PC-9 (cell line): Measurements from ENCODE around the gene HPSE. TPM values are rescaled to one million over a fixed set of nuclear protein-coding genes. Genes with fewer than 3 reads are reported as not detected.

Source experiments
- BruUV-seq: library from RNA; stranded (reverse); fragments of 400-500 nt; replicated peaks from 2 replicates; lab custom pipeline; 2021; lab: Mats Ljungman, UMichigan
- CTCF ChIA-PET: fragments of 300-600 bp; sonication (Branson Sonifier 250); formaldehyde crosslinking; loops from one replicate; lab custom pipeline; 2022; ENCODE audit warnings: antibody characterized with exemption; lab: Charles Lee
- POLR2A ChIA-PET: fragments of 300-600 bp; sonication (Branson Sonifier 250); formaldehyde crosslinking; loops from one replicate; lab custom pipeline; 2022; ENCODE audit warnings: antibody characterized with exemption; ENCODE audit not compliant: unreplicated experiment; lab: Charles Lee
- DNase-seq, 2 experiments: peaks; one replicate each; pipeline versions ENCODE4 v3.0.0 to v3.0.0-alpha.2; 2015 to 2022; ENCODE audit warnings: mixed read lengths in 1 of 2
- H2AFZ ChIP-seq: fragments of 200-600 bp; sonication (generic); 2 replicates; pipeline ENCODE4 v1.8.1; 2017; ENCODE audit warnings: antibody characterized with exemption
- H3F3A ChIP-seq: fragments of 200-600 bp; sonication (generic); 2 replicates; pipeline ENCODE4 v1.8.1; 2017; ENCODE audit warnings: antibody characterized with exemption, mild to moderate bottlenecking, low read depth; ENCODE audit not compliant: insufficient read depth
- H3K27ac ChIP-seq: fragments of 200-600 bp; sonication (generic); 2 replicates; pipeline ENCODE4 v1.6.1; 2016; ENCODE audit warnings: mixed run types
- H3K27me3 ChIP-seq: fragments of 200-600 bp; sonication (generic); 2 replicates; pipeline ENCODE4 v1.6.1; 2016; ENCODE audit warnings: low read depth, mixed run types; ENCODE audit not compliant: insufficient read depth
- H3K36me3 ChIP-seq: fragments of 200-600 bp; sonication (generic); 2 replicates; pipeline ENCODE4 v1.6.1; 2016; ENCODE audit warnings: low read depth, mixed run types
- H3K4me1 ChIP-seq: fragments of 200-600 bp; sonication (generic); replicated peaks from 2 replicates; pipeline ENCODE4 v1.6.1; 2016; ENCODE audit warnings: mixed run types; ENCODE audit not compliant: insufficient read depth
- H3K4me2 ChIP-seq: fragments of 200-600 bp; sonication (generic); 2 replicates; pipeline ENCODE4 v1.6.1; 2017; ENCODE audit warnings: mixed run types
- H3K4me3 ChIP-seq: fragments of 200-600 bp; sonication (generic); 2 replicates; pipeline ENCODE4 v1.6.1; 2016; ENCODE audit warnings: mixed run types
- H3K79me2 ChIP-seq: fragments of 200-600 bp; sonication (generic); 2 replicates; pipeline ENCODE4 v1.6.1; 2017; ENCODE audit warnings: low read depth, mixed run types
- H3K9me2 ChIP-seq: fragments of 200-600 bp; sonication (generic); 2 replicates; pipeline ENCODE4 v1.8.1; 2017; ENCODE audit warnings: mild to moderate bottlenecking; ENCODE audit not compliant: insufficient read depth
- H3K9me3 ChIP-seq: fragments of 200-600 bp; sonication (generic); 2 replicates; pipeline ENCODE4 v1.8.1; 2016; ENCODE audit warnings: low read depth; ENCODE audit not compliant: insufficient read depth
- H4K20me1 ChIP-seq: fragments of 200-600 bp; sonication (generic); 2 replicates; pipeline ENCODE4 v1.8.1; 2017; ENCODE audit not compliant: insufficient read depth
- EZH2 ChIP-seq: fragments of 200-600 bp; sonication (generic); IDR thresholded peaks from 2 replicates; pipeline ENCODE4 v1.8.0; 2017; ENCODE audit warnings: antibody characterized with exemption, low read depth
- intact Hi-C: fragments of 100-400 bp; cut with micrococcal nuclease; formaldehyde crosslinking; loops from one replicate; pipeline ENCODE4 v1.10.0; 2022; ENCODE audit not compliant: unreplicated experiment
- total RNA-seq: library from RNA; stranded (reverse); gene quantifications from 2 replicates; pipeline ENCODE4 v1.2.3, GENCODE V29; 2021
- TF ChIP-seq, protein P1 (sequence below): fragments of 200-600 bp; sonication (generic); conservative IDR thresholded peaks from 2 replicates; pipeline ENCODE4 v1.6.1; 2017; ENCODE audit warnings: mixed run types, antibody characterized with exemption, mild to moderate bottlenecking, moderate library complexity

The HPSE gene
- total RNA-seq, 1 experiment from 2014 or later, result 4.4 TPM

DNA sequence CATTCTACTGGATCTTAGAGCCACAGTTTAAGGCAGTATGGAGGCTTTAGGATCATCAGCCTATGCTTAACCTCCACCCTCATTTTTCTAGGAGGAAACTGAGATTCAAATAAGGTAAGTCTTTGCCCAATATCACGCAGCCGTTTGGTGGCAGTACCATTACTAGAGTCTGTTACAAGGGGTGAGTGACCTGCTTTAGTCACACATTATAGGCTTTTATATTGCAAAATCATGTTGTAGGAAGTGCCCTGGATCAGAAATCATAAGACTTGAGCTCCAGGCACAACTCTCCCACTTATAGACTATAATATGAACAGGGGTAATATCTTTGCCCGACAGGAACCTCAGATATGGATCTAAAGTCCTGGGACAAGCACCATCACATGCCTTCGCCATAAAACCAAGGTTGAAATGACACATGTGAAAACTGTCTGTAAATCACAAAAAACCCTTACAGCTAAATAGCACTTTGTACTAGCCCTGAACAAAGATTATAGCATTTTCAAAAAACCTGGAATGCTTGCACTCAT, 19.2 kb downstream of the HPSE start:
- no peak overlapping the region for H3K4me2 ChIP-seq
- H3K9me2 ChIP-seq, result no peaks in the 10 kb centered on the region
- no peak overlapping the region for H3K27ac ChIP-seq
- H3K27me3 ChIP-seq, result no peaks in the 10 kb centered on the region
- no peaks in the 10 kb centered on the region for H4K20me1 ChIP-seq
- DNase-seq, result no peak
- H3K79me2 ChIP-seq, result no peaks in the 10 kb centered on the region
- H3K36me3 ChIP-seq, result no peaks in the 10 kb centered on the region
- POLR2A ChIA-PET, result no interaction called here
- intact Hi-C loops, result no loop called here
- no peaks in the 10 kb centered on the region for H3K9me3 ChIP-seq
- no peaks in the 10 kb centered on the region for H3F3A ChIP-seq
- BruUV-seq, result no TSS peak
- TF ChIP-seq EZH2, result no peak
- TF ChIP-seq, protein P1, sequence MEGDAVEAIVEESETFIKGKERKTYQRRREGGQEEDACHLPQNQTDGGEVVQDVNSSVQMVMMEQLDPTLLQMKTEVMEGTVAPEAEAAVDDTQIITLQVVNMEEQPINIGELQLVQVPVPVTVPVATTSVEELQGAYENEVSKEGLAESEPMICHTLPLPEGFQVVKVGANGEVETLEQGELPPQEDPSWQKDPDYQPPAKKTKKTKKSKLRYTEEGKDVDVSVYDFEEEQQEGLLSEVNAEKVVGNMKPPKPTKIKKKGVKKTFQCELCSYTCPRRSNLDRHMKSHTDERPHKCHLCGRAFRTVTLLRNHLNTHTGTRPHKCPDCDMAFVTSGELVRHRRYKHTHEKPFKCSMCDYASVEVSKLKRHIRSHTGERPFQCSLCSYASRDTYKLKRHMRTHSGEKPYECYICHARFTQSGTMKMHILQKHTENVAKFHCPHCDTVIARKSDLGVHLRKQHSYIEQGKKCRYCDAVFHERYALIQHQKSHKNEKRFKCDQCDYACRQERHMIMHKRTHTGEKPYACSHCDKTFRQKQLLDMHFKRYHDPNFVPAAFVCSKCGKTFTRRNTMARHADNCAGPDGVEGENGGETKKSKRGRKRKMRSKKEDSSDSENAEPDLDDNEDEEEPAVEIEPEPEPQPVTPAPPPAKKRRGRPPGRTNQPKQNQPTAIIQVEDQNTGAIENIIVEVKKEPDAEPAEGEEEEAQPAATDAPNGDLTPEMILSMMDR, result no peak
- no peak overlapping the region for H2AFZ ChIP-seq
- no peak overlapping the region for H3K4me3 ChIP-seq
- H3K4me1 ChIP-seq, result no peaks in the 10 kb centered on the region
- CTCF ChIA-PET, result no interaction called here

DNA sequence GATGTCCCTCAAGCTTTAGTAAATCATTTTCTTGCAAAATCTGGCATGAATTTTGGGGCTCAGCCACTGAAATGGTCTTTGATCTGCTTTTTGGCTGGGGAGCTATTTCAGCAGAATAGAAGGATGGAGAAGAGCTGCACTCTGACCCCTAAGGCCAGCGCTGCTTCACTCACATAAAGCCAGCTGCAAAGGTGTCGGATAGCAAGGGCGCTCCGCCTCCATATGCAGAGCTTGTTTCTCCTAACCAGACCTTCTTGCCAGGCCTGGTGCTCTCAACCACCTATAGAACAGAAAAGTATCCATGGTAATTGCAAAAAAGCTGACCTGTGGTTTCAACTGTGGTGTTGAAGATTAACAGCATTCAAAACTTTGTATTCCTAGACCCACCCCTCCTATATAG, 26.0 kb downstream of the HPSE start:
- H3K9me3 ChIP-seq, result no peaks in the 10 kb centered on the region
- no peaks in the 10 kb centered on the region for H3K4me1 ChIP-seq
- TF ChIP-seq, protein P1, result no peak
- TF ChIP-seq EZH2, result no peak
- POLR2A ChIA-PET, result interaction anchor here (0.6 kb wide), 1 partner anchor 153 kb away, joined by 4 read pairs; no protein-coding TSS in a partner anchor
- intact Hi-C loops, result no loop called here
- no peak for DNase-seq
- H3K4me3 ChIP-seq, result no peak overlapping the region
- no peaks in the 10 kb centered on the region for H3K79me2 ChIP-seq
- no peak overlapping the region for H2AFZ ChIP-seq
- no peaks in the 10 kb centered on the region for H3K36me3 ChIP-seq
- no TSS peak for BruUV-seq
- no peaks in the 10 kb centered on the region for H3K9me2 ChIP-seq
- CTCF ChIA-PET, result no interaction called here
- no peak overlapping the region for H3K4me2 ChIP-seq
- H3F3A ChIP-seq, result no peaks in the 10 kb centered on the region
- H4K20me1 ChIP-seq, result no peaks in the 10 kb centered on the region
- no peaks in the 10 kb centered on the region for H3K27me3 ChIP-seq
- no peak overlapping the region for H3K27ac ChIP-seq

DNA sequence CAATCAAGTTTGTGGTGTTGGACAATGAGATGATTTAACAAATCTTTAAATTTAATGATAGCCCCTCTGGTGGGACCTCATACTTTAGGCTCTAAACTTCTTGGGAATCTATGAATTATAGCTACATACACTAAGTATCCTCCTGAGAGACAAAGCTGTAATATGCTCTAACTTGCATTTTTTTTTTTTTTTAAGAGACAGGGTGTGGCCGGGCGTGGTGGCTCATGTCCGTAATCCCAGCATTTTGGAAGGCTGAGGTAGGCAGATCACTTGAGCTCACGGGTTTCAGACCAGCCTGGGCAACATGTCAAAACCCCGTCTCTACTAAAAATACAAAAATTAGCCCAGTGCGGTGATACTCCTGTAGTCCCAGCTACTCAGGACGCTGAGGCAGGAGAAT, 26.7 kb downstream of the HPSE start:
- CTCF ChIA-PET, result interaction anchor here (0.6 to 0.7 kb wide), 2 partner anchors 30 to 97 kb away, joined by 3 to 4 read pairs; no protein-coding TSS in a partner anchor
- Histone ChIP-seq H3K27me3 (no peaks in the 10 kb centered on the region), H3K4me3 (no peak overlapping the region), H3K9me3 (no peaks in the 10 kb centered on the region), H3F3A (no peaks in the 10 kb centered on the region), H3K4me2 (no peak overlapping the region), H3K9me2 (no peaks in the 10 kb centered on the region), H3K36me3 (no peaks in the 10 kb centered on the region), H4K20me1 (no peaks in the 10 kb centered on the region), H3K79me2 (no peaks in the 10 kb centered on the region), H2AFZ (no peak overlapping the region), H3K4me1 (no peaks in the 10 kb centered on the region), H3K27ac (no peak overlapping the region)
- POLR2A ChIA-PET, result no interaction called here
- no TSS peak for BruUV-seq
- intact Hi-C loops, result no loop called here
- TF ChIP-seq, protein P1, result no peak
- TF ChIP-seq EZH2, result no peak
- DNase-seq, result no peak
